ENCODE results near the gene CCDC85B.

Gene CCDC85B

GRCh38 chr11:65857853-65858680 is 32.4 kb upstream of the CCDC85B start, which contains the start of gene CFL1:
Gene CFL1 (minus strand): TSS chr11:65858180. CDS start chr11:65858099, 81 bp downstream.
- peak; percentile 89 for DNase-seq (ENCODE audit: low spot score)

GRCh38 chr11:65858681-65859087 is 31.8 kb upstream of the CCDC85B start:
- no peak for DNase-seq (ENCODE audit: low spot score)

GRCh38 chr11:65859095-65859811 is 31.2 kb upstream of the CCDC85B start:
- peak; percentile 94 for DNase-seq (ENCODE audit: low spot score)

GRCh38 chr11:65859812-65860277 is 30.6 kb upstream of the CCDC85B start:
- no peak for DNase-seq (ENCODE audit: low spot score)

- DNase-seq (ENCODE audit: low spot score): peak; percentile 86
These were observed 30.0 kb upstream of the CCDC85B start, which contains the start of gene MUS81 for GRCh38 chr11:65860278-65861164. Gene MUS81 (plus strand): TSS chr11:65860433. CDS start chr11:65860754, 321 bp downstream.

- DNase-seq (ENCODE audit: low spot score): no peak
These were observed 29.3 kb upstream of the CCDC85B start for GRCh38 chr11:65861165-65861505.

GRCh38 chr11:65861533-65862183 is 28.8 kb upstream of the CCDC85B start:
- no peak for DNase-seq (ENCODE audit: low spot score)

GRCh38 chr11:65862191-65862735 is 28.2 kb upstream of the CCDC85B start:
- DNase-seq (ENCODE audit: low spot score): no peak

- no peak for DNase-seq (ENCODE audit: low spot score)
These were observed 27.3 kb upstream of the CCDC85B start for GRCh38 chr11:65862941-65863888.

- DNase-seq (ENCODE audit: low spot score): no peak
These were observed 26.4 kb upstream of the CCDC85B start for GRCh38 chr11:65863889-65864705.

- DNase-seq (ENCODE audit: low spot score): no peak
These were observed 25.6 kb upstream of the CCDC85B start for GRCh38 chr11:65864706-65865471.

GRCh38 chr11:65865550-65866172 is 24.8 kb upstream of the CCDC85B start:
- no peak for DNase-seq (ENCODE audit: low spot score)

GRCh38 chr11:65866509-65867283 is 23.8 kb upstream of the CCDC85B start:
- no peak for DNase-seq (ENCODE audit: low spot score)

- DNase-seq (ENCODE audit: low spot score): no peak
These were observed 23.0 kb upstream of the CCDC85B start for GRCh38 chr11:65867284-65868071.

GRCh38 chr11:65868076-65868667 is 22.3 kb upstream of the CCDC85B start:
- DNase-seq (ENCODE audit: low spot score): no peak

- DNase-seq (ENCODE audit: low spot score): no peak
These were observed 21.6 kb upstream of the CCDC85B start for GRCh38 chr11:65868907-65869306.
